Prostate gland (tissue), 2 donors: Measurements from ENCODE around the gene TNNC1. TPM values are rescaled to one million over a fixed set of nuclear protein-coding genes. Genes with fewer than 3 reads are reported as not detected.
A peak's percentile ranks its signal among the peaks of the same experiment; 100 is the strongest.

Experiments
- DNase-seq: peaks from one replicate; pipeline ENCODE4 v3.0.0-alpha.2; 2019; ENCODE audit warnings: low spot score
- H3K27ac ChIP-seq, 2 donors: fragments of 200-600 bp; sonication (generic); 2 replicates each; pipeline ENCODE4 v1.5.1; 2017 to 2019
- H3K27me3 ChIP-seq: fragments of 200-600 bp; sonication (generic); replicated peaks from 2 replicates; pipeline ENCODE4 v1.5.1; 2019; ENCODE audit not compliant: insufficient read depth
- H3K36me3 ChIP-seq, 2 donors: fragments of 200-600 bp; sonication (generic); 1 replicate in 1 of 2; 2 replicates in 1 of 2; pipeline versions ENCODE4 v1.5.1 to v1.8.1; 2017 to 2019
- H3K4me1 ChIP-seq: fragments of 200-600 bp; sonication (generic); replicated peaks from 2 replicates; pipeline ENCODE4 v1.5.1; 2019
- H3K4me3 ChIP-seq, 2 donors: fragments of 200-600 bp; sonication (generic); 2 replicates each; pipeline ENCODE4 v1.5.1; 2017 to 2019
- H3K9me3 ChIP-seq: fragments of 200-600 bp; sonication (generic); 2 replicates; pipeline ENCODE4 v1.5.1; 2017
- POLR2A ChIP-seq: fragments of 450-650 bp; IDR thresholded peaks from one replicate; pipeline ENCODE4 v1.6.1; 2016; ENCODE audit warnings: antibody characterized with exemption, mild to moderate bottlenecking
- POLR2AphosphoS5 ChIP-seq: sonication (generic); formaldehyde crosslinking; IDR thresholded peaks from one replicate; pipeline ENCODE4 v1.6.1; 2017; ENCODE audit warnings: antibody characterized with exemption
- WGBS: methylation state at CpG from one replicate; pipeline ENCODE4 v1.1.5; 2018; 5-methylcytosine and 5-hydroxymethylcytosine counted together
- intact Hi-C: fragments of 100-400 bp; cut with DNase I; formaldehyde crosslinking; loops from one replicate; pipeline ENCODE4 v1.14.2; 2022
- total RNA-seq, 2 donors: library from RNA; depleted of rRNA; stranded (reverse); fragments of >200 nt; gene quantifications; one replicate each; pipeline ENCODE4 v1.1.0, GENCODE V29; 2016
- TF ChIP-seq, protein P1 (sequence below), 4 experiments: fragments of 200-600 bp in 2 of 4; fragments of 450-650 bp in 2 of 4; sonication (generic) in 2 of 4; IDR thresholded peaks; 1 replicate in 3 of 4; 2 replicates in 1 of 4; pipeline ENCODE4 v1.5.1; 2016 to 2019; ENCODE audit warnings: antibody characterized with exemption in 4 of 4, mild to moderate bottlenecking in 2 of 4, moderate library complexity in 2 of 4

Gene TNNC1
- total RNA-seq, 2 donors from 2014 or later = 2.7 to 109 TPM

DNA sequence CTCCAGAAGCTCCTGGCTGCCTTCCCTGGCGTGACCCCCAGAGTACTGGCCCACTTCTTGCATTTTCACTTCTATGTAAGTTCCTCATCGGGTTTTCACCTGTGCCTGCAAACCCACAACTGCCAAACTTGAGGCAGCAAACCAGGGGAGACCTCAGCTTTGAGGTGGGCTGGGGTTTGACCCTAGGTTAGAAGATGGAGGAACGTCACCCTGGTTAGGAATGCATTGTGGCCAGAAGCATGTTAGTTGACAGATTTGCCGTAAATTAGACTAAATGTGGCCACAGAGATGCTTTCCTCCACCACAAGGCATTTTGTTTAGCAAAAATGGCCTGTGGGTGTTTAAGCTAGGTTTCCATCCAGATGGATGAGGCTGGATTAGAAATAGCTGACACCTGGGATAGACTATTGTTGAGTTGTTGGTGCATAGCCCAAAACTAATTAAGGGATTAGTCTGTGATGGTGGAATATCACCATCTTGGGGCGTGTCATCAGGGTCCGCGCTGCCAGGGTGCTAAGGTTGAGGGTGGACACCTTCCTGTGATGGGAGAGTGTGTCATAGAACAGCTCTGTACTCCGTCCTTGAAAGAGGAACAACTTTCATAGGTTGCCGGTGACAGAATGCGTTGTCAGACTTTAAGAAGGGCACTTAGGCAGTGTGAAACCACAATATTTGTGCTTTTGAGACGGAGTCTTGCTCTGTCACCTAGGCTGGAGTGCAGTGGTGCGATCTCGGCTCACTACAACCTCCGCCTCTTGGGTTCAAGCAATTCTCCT is 5.1 kb upstream of the TNNC1 start:
- Histone ChIP-seq H3K4me1 (no peaks in the 10 kb centered on the region), H3K9me3 (no peaks in the 10 kb centered on the region), H3K27me3 (no peaks in the 10 kb centered on the region), H3K4me3 (no peak overlapping the region), H3K27ac (no peak overlapping the region), H3K36me3 (peaks cover 7 to 9% of the 10 kb centered on the region in 2 donors)
- DNase-seq = no peak
- intact Hi-C loops = no loop called here
- WGBS = 94% methylated on average over 14 of the region's 14 CpGs
- TF ChIP-seq POLR2A = no peak
- no peak for TF ChIP-seq POLR2AphosphoS5
- TF ChIP-seq, protein P1, sequence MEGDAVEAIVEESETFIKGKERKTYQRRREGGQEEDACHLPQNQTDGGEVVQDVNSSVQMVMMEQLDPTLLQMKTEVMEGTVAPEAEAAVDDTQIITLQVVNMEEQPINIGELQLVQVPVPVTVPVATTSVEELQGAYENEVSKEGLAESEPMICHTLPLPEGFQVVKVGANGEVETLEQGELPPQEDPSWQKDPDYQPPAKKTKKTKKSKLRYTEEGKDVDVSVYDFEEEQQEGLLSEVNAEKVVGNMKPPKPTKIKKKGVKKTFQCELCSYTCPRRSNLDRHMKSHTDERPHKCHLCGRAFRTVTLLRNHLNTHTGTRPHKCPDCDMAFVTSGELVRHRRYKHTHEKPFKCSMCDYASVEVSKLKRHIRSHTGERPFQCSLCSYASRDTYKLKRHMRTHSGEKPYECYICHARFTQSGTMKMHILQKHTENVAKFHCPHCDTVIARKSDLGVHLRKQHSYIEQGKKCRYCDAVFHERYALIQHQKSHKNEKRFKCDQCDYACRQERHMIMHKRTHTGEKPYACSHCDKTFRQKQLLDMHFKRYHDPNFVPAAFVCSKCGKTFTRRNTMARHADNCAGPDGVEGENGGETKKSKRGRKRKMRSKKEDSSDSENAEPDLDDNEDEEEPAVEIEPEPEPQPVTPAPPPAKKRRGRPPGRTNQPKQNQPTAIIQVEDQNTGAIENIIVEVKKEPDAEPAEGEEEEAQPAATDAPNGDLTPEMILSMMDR (IDR thresholded peaks at IDR 0.05) = no peak

DNA sequence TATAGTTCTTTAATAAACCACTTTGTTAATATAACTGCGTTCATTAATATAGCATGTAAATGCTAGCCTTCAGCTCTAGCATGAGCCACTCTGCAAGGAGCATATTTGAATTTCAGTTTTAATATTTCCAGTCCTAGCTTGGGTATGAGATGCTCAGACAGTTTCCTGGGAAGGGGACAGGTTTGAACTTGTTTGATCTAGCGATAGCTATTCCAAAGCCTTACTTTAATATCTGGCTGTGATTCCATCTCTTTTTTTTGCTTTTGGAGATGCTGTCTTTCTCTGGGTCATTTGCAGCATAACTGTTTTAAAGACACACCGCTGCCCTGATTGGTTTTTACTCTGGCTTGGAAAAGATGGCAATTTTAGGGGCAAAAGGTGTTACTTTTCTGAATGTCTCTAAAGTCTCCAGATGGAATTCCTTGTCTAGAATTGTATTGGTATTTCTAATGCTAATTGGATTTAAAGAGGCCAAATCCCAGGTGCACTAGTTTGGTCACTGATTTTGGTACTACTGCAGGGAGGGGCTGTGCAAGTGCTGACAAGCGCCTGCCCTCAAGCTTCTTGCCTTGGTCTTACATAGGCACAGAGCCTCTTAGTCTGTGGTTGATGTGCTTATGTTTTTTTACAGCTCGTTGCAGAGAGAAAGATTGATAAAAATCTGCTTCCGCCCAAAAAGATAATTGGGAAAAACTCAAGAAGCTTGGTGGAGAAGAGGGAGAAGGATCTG is 4.4 kb upstream of the TNNC1 start:
- 59% methylated on average over 6 of the region's 6 CpGs for WGBS
- Histone ChIP-seq H3K4me1 (no peaks in the 10 kb centered on the region), H3K36me3 (peaks cover 7 to 9% of the 10 kb centered on the region in 2 donors), H3K27me3 (no peaks in the 10 kb centered on the region), H3K9me3 (no peaks in the 10 kb centered on the region), H3K27ac (no peak overlapping the region), H3K4me3 (no peak overlapping the region)
- intact Hi-C loops = no loop called here
- TF ChIP-seq POLR2AphosphoS5 (no peak), POLR2A (no peak)
- TF ChIP-seq, protein P1 (IDR thresholded peaks at IDR 0.05) = no peak
- no peak for DNase-seq

DNA sequence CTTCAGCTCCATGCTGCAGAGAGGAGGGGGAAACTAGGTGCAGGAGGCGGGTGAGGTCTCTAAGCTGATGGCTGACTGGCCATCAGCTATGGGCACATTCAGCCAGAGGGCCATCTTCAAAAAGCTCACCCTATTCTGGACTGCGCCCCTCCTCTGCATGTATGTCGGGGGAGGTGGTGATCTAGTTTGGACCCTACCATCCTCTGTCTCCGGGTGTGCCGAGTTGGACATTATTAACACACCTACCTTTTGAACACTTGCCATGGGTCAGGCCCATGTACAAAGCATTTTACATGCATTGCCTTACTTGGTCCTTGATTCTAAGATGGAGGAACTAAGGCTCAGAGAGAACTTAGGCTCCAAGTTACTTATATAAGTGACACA is 3.0 kb upstream of the TNNC1 start:
- H3K27ac ChIP-seq = peak overlapping the region; percentile 94 to 96
- 53% methylated on average over 5 of the region's 5 CpGs for WGBS
- intact Hi-C loops = no loop called here
- DNase-seq = no peak
- no peaks in the 10 kb centered on the region for H3K4me1 ChIP-seq
- TF ChIP-seq POLR2A = no peak
- no peak for TF ChIP-seq POLR2AphosphoS5
- no peaks in the 10 kb centered on the region for H3K27me3 ChIP-seq
- peaks cover 7 to 9% of the 10 kb centered on the region in 2 donors for H3K36me3 ChIP-seq
- no peaks in the 10 kb centered on the region for H3K9me3 ChIP-seq
- H3K4me3 ChIP-seq = peak overlapping the region; percentile 95 to 100

DNA sequence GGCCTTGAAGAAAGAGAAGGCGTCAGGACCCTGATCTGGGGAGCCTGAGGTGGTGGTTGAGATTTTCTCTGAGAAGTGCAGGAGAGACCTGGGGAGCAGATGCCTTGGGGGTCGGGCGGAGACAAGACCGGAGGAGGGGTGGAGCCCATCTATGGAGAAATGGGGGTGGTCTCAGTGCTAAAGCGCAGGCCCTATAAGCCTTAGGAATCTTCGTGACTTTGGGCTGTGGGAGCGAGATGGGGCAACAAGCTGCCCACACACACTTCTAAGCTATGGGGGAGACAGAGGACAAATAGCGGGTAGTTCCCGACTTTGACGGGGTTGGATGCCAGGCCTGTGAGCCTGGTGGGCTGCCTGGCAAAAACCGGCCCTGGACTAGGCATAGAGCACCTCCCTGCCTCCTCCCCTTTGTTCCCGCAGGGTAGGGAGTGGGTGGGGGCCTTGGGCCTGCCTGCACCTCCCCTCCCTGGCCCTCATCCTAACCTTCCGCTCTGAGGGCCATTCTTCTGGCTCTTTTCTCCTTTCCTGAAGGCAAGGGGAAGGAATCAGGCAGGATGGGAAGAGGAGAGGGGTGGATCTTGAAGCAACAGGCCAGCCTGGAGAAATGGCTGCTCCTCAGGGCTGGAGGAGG is 2.4 kb upstream of the TNNC1 start:
- TF ChIP-seq POLR2AphosphoS5 (peak; percentile 26), POLR2A (no peak)
- TF ChIP-seq, protein P1 (IDR thresholded peaks at IDR 0.05) = no peak
- peak overlapping the region; percentile 95 to 100 for H3K4me3 ChIP-seq
- no peaks in the 10 kb centered on the region for H3K4me1 ChIP-seq
- DNase-seq = peak; percentile 28
- H3K9me3 ChIP-seq = no peaks in the 10 kb centered on the region
- H3K27ac ChIP-seq = peak overlapping the region; percentile 94 to 96
- no peaks in the 10 kb centered on the region for H3K27me3 ChIP-seq
- under 1% methylated on average over 9 of the region's 13 CpGs for WGBS
- peaks cover 7 to 9% of the 10 kb centered on the region in 2 donors for H3K36me3 ChIP-seq
- intact Hi-C loops = no loop called here
